Suprapubic skin (tissue), 4 donors: ENCODE data around the gene JPH3. TPM values are rescaled to one million over a fixed set of nuclear protein-coding genes. Genes with fewer than 3 reads are reported as not detected.

Experiments
- DNase-seq, 2 donors: peaks; one replicate each; pipeline ENCODE4 v3.0.0-alpha.2; 2019; ENCODE audit warnings: low spot score in 2 of 2
- H3K27ac ChIP-seq: fragments of 200-600 bp; sonication (generic); one replicate; pipeline ENCODE4 v1.5.1; 2019
- H3K27me3 ChIP-seq: fragments of 200-600 bp; sonication (generic); one replicate; pipeline ENCODE4 v1.5.1; 2019
- H3K36me3 ChIP-seq: fragments of 200-600 bp; sonication (generic); one replicate; pipeline ENCODE4 v1.5.1; 2019
- H3K4me1 ChIP-seq: fragments of 200-600 bp; sonication (generic); one replicate; pipeline ENCODE4 v1.5.1; 2019
- H3K4me3 ChIP-seq: fragments of 200-600 bp; sonication (generic); one replicate; pipeline ENCODE4 v1.5.1; 2019; ENCODE audit warnings: mild to moderate bottlenecking
- H3K9me3 ChIP-seq: fragments of 200-600 bp; sonication (generic); one replicate; pipeline ENCODE4 v1.5.1; 2019
- CTCF ChIP-seq, 2 donors: fragments of 200-600 bp in 1 of 2; fragments of 450-650 bp in 1 of 2; sonication (generic) in 1 of 2; IDR thresholded peaks; one replicate each; pipeline ENCODE4 v1.5.1; 2016 to 2019; ENCODE audit warnings: antibody characterized with exemption in 2 of 2, mild to moderate bottlenecking in 1 of 2, moderate library complexity in 1 of 2
- EP300 ChIP-seq: sonication (generic); formaldehyde crosslinking; IDR thresholded peaks from one replicate; pipeline ENCODE4 v1.6.1; 2017; ENCODE audit warnings: antibody characterized with exemption
- POLR2A ChIP-seq, 2 donors: fragments of 450-650 bp; IDR thresholded peaks; one replicate each; pipeline ENCODE4 v1.6.1; 2017; ENCODE audit warnings: antibody characterized with exemption in 2 of 2, mild to moderate bottlenecking in 2 of 2, moderate library complexity in 2 of 2
- POLR2AphosphoS5 ChIP-seq, 3 donors: sonication (generic); formaldehyde crosslinking; IDR thresholded peaks; one replicate each; pipeline ENCODE4 v1.6.1; 2017; ENCODE audit warnings: antibody characterized with exemption in 3 of 3
- WGBS: methylation state at CpG from one replicate; pipeline ENCODE4 v1.1.5; 2018; 5-methylcytosine and 5-hydroxymethylcytosine counted together
- total RNA-seq, 4 donors: library from RNA; depleted of rRNA; stranded (reverse); fragments of >200 nt; gene quantifications; one replicate each; pipeline ENCODE4 v1.1.0, GENCODE V29; 2016

JPH3 gene
- total RNA-seq: not detected

- Histone ChIP-seq H3K36me3 (no peaks in the 10 kb centered on the region), H3K4me3 (peak within 1 kb of the TSS; percentile 36), H3K9me3 (no peaks in the 10 kb centered on the region), H3K4me1 (peaks cover 18% of the 10 kb centered on the region), H3K27ac (no peak within 1 kb of the TSS), H3K27me3 (peaks cover 87% of the 10 kb centered on the region)
- WGBS: no CpG with 5 or more reads among the region's 122 CpGs
- no peak for DNase-seq
- TF ChIP-seq POLR2AphosphoS5 (IDR thresholded peaks at IDR 0.05) (no peak), CTCF (IDR thresholded peaks at IDR 0.05) (no peak), POLR2A (IDR thresholded peaks at IDR 0.05) (no peak), EP300 (no peak)
Measured at GRCh38 chr16:87602001-87602775, at the start of gene JPH3. TSS of gene JPH3 (plus strand) at chr16:87602508. CDS start at chr16:87603147, 639 bp downstream.

- Histone ChIP-seq H3K27me3 (peaks cover 19% of the 10 kb centered on the region), H3K27ac (no peak overlapping the region), H3K4me3 (no peak overlapping the region), H3K36me3 (no peaks in the 10 kb centered on the region), H3K9me3 (no peaks in the 10 kb centered on the region), H3K4me1 (peaks cover 7% of the 10 kb centered on the region)
- WGBS: 81% methylated on average over 17 of the region's 18 CpGs
- no peak for DNase-seq
- TF ChIP-seq CTCF (IDR thresholded peaks at IDR 0.05): no peak
- TF ChIP-seq POLR2A (IDR thresholded peaks at IDR 0.05): no peak
- no peak for TF ChIP-seq POLR2AphosphoS5 (IDR thresholded peaks at IDR 0.05)
Measured at GRCh38 chr16:87552772-87553573, 49.3 kb upstream of the JPH3 start.

GRCh38 chr16:87554754-87555427, 47.4 kb upstream of the JPH3 start:
- Histone ChIP-seq H3K27ac (no peak overlapping the region), H3K4me1 (peaks cover 7% of the 10 kb centered on the region), H3K36me3 (no peaks in the 10 kb centered on the region), H3K27me3 (peaks cover 19% of the 10 kb centered on the region), H3K9me3 (no peaks in the 10 kb centered on the region), H3K4me3 (no peak overlapping the region)
- TF ChIP-seq CTCF (IDR thresholded peaks at IDR 0.05) (no peak), EP300 (no peak), POLR2A (IDR thresholded peaks at IDR 0.05) (no peak), POLR2AphosphoS5 (IDR thresholded peaks at IDR 0.05) (no peak)
- DNase-seq: no peak
- WGBS: 86% methylated on average over 22 of the region's 22 CpGs

- WGBS: 90% methylated on average over 17 of the region's 17 CpGs
- TF ChIP-seq POLR2AphosphoS5 (IDR thresholded peaks at IDR 0.05) (no peak), EP300 (no peak), CTCF (IDR thresholded peaks at IDR 0.05) (no peak), POLR2A (IDR thresholded peaks at IDR 0.05) (no peak)
- H3K9me3 ChIP-seq: no peaks in the 10 kb centered on the region
- no peak for DNase-seq
- H3K36me3 ChIP-seq: no peaks in the 10 kb centered on the region
- H3K4me1 ChIP-seq: peaks cover 7% of the 10 kb centered on the region
- H3K27ac ChIP-seq: no peak overlapping the region
- no peak overlapping the region for H3K4me3 ChIP-seq
- peaks cover 19% of the 10 kb centered on the region for H3K27me3 ChIP-seq
Measured at GRCh38 chr16:87555647-87556046, 46.7 kb upstream of the JPH3 start.
